Panc1 (cell line): ENCODE measurements around the gene ERCC6.

Experiments used
- CTCF ChIP-seq: fragments of 450-650 bp; IDR thresholded peaks from 2 replicates; pipeline ENCODE4 v1.5.1; 2017; ENCODE audit warnings: mild to moderate bottlenecking
- POLR2AphosphoS5 ChIP-seq: IDR thresholded peaks from 2 replicates; pipeline ENCODE4 v1.6.1; 2012; ENCODE audit warnings: mild to moderate bottlenecking, low read depth, low read length, moderate library complexity
- REST ChIP-seq, 2 experiments: IDR thresholded peaks; 2 replicates each; pipeline ENCODE4 v1.6.1; 2011 to 2012; ENCODE audit warnings: low read depth in 2 of 2, control low read depth in 1 of 2, low read length in 1 of 2, mild to moderate bottlenecking in 1 of 2, moderate library complexity in 1 of 2; ENCODE audit not compliant: insufficient read depth in 1 of 2
- SIN3A ChIP-seq: IDR thresholded peaks from 2 replicates; pipeline ENCODE4 v1.6.1; 2012; ENCODE audit warnings: low read depth, mild to moderate bottlenecking, low read length, moderate library complexity, borderline replicate concordance; ENCODE audit not compliant: insufficient read depth
- TCF7L2 ChIP-seq: IDR thresholded peaks from 2 replicates; pipeline ENCODE4 v1.6.1; 2011; ENCODE audit warnings: mild to moderate bottlenecking, low read depth, low read length, inconsistent platforms

- TF ChIP-seq CTCF (no peak), POLR2AphosphoS5 (no peak), SIN3A (no peak), TCF7L2 (no peak), REST (IDR thresholded peaks at IDR 0.05; ENCODE audit: insufficient read depth in 1 of 2, low read depth in 2 of 2, low read length in 1 of 2) (no peak)
Observed at GRCh38 chr10:49518566-49518965, 20.4 kb downstream of the ERCC6 start.
